Measurements from ENCODE around the gene C19orf85.
"Not testable (repeated sequence)": the region's sequence is repeated elsewhere in the genome, so short reads cannot be mapped to it uniquely, and the experiment has no call there.

The C19orf85 gene

GRCh38 chr19:55497763-55498162 is 33.2 kb upstream of the C19orf85 start:
- DNase-seq (no peak), ATAC-seq (ENCODE audit: insufficient read depth, low read depth) (no peak)
- 0 out of 2 replicates have a peak, but pooled peaks cover 8% of the 10 kb centered on the region for H3K4me1 ChIP-seq (ENCODE audit: insufficient read depth, low read length)
- no peaks in the 10 kb centered on the region for H3K9me3 ChIP-seq (ENCODE audit: insufficient read depth, low read length, severe bottlenecking)
- H3K27ac ChIP-seq (ENCODE audit: low read length): no peak overlapping the region
- no peaks in the 10 kb centered on the region for H3K27me3 ChIP-seq (ENCODE audit: insufficient read depth, low read length, poor library complexity)
- no peak overlapping the region for H3K4me3 ChIP-seq (ENCODE audit: low read depth in 1 of 2, low read length in 2 of 2)
- H2AFZ ChIP-seq (ENCODE audit: low read depth, low read length): no peak overlapping the region
- TF ChIP-seq EZH2 (IDR thresholded peaks at IDR 0.05; ENCODE audit: borderline replicate concordance, low read depth, low read length, severe bottlenecking) (no peak), CTCF (IDR thresholded peaks at IDR 0.05; ENCODE audit: borderline replicate concordance, extremely low read depth, low read length, poor library complexity, severe bottlenecking) (no peak)
- H3K4me2 ChIP-seq (ENCODE audit: insufficient read depth, low read length): no peak overlapping the region
- H3K79me2 ChIP-seq (ENCODE audit: insufficient read depth, low read length): no peaks in the 10 kb centered on the region
- no peak overlapping the region for H3K9ac ChIP-seq (ENCODE audit: low read depth, low read length)
- no peaks in the 10 kb centered on the region; the same call in 1 of the 2 replicates for H4K20me1 ChIP-seq (ENCODE audit: insufficient read depth, low read length)
- H3K36me3 ChIP-seq (ENCODE audit: insufficient read depth, low read length): no peaks in the 10 kb centered on the region

- not testable (repeated sequence) for H3K27me3 ChIP-seq (ENCODE audit: insufficient read depth, low read length, poor library complexity); H3K4me1 ChIP-seq (ENCODE audit: insufficient read depth, low read length); DNase-seq; H3K4me2 ChIP-seq (ENCODE audit: insufficient read depth, low read length); H2AFZ ChIP-seq (ENCODE audit: low read depth, low read length); H3K9me3 ChIP-seq (ENCODE audit: insufficient read depth, low read length, severe bottlenecking); ATAC-seq (ENCODE audit: insufficient read depth, low read depth); H3K4me3 ChIP-seq (ENCODE audit: low read depth in 1 of 2, low read length in 2 of 2); H3K27ac ChIP-seq (ENCODE audit: low read length); H3K79me2 ChIP-seq (ENCODE audit: insufficient read depth, low read length); H4K20me1 ChIP-seq (ENCODE audit: insufficient read depth, low read length); H3K36me3 ChIP-seq (ENCODE audit: insufficient read depth, low read length); H3K9ac ChIP-seq (ENCODE audit: low read depth, low read length)
Measured at GRCh38 chr19:55496820-55497219, 32.3 kb upstream of the C19orf85 start.

GRCh38 chr19:55495646-55496349 is 31.2 kb upstream of the C19orf85 start:
- no peak overlapping the region for H2AFZ ChIP-seq (ENCODE audit: low read depth, low read length)
- no peaks in the 10 kb centered on the region; the same call in 1 of the 2 replicates for H4K20me1 ChIP-seq (ENCODE audit: insufficient read depth, low read length)
- DNase-seq (no peak), ATAC-seq (ENCODE audit: insufficient read depth, low read depth) (no peak)
- no peak for TF ChIP-seq EZH2 (IDR thresholded peaks at IDR 0.05; ENCODE audit: borderline replicate concordance, low read depth, low read length, severe bottlenecking)
- TF ChIP-seq CTCF (IDR thresholded peaks at IDR 0.05; ENCODE audit: borderline replicate concordance, extremely low read depth, low read length, poor library complexity, severe bottlenecking): no peak
- no peak overlapping the region for H3K4me2 ChIP-seq (ENCODE audit: insufficient read depth, low read length)
- H3K9me3 ChIP-seq (ENCODE audit: insufficient read depth, low read length, severe bottlenecking): no peaks in the 10 kb centered on the region
- no peaks in the 10 kb centered on the region for H3K27me3 ChIP-seq (ENCODE audit: insufficient read depth, low read length, poor library complexity)
- no peak overlapping the region for H3K4me3 ChIP-seq (ENCODE audit: low read depth in 1 of 2, low read length in 2 of 2)
- no peaks in the 10 kb centered on the region for H3K79me2 ChIP-seq (ENCODE audit: insufficient read depth, low read length)
- 0 out of 2 replicates have a peak, but pooled peaks cover 5% of the 10 kb centered on the region for H3K4me1 ChIP-seq (ENCODE audit: insufficient read depth, low read length)
- no peak overlapping the region for H3K9ac ChIP-seq (ENCODE audit: low read depth, low read length)
- H3K36me3 ChIP-seq (ENCODE audit: insufficient read depth, low read length): no peaks in the 10 kb centered on the region
- no peak overlapping the region for H3K27ac ChIP-seq (ENCODE audit: low read length)

GRCh38 chr19:55494172-55494761 is 29.7 kb upstream of the C19orf85 start:
- no peaks in the 10 kb centered on the region; the same call in 1 of the 2 replicates for H4K20me1 ChIP-seq (ENCODE audit: insufficient read depth, low read length)
- no peak overlapping the region for H3K4me2 ChIP-seq (ENCODE audit: insufficient read depth, low read length)
- H3K4me3 ChIP-seq (ENCODE audit: low read depth in 1 of 2, low read length in 2 of 2): no peak overlapping the region
- DNase-seq: no peak
- no peak overlapping the region for H3K9ac ChIP-seq (ENCODE audit: low read depth, low read length)
- no peaks in the 10 kb centered on the region for H3K36me3 ChIP-seq (ENCODE audit: insufficient read depth, low read length)
- TF ChIP-seq CTCF (IDR thresholded peaks at IDR 0.05; ENCODE audit: borderline replicate concordance, extremely low read depth, low read length, poor library complexity, severe bottlenecking) (no peak), EZH2 (IDR thresholded peaks at IDR 0.05; ENCODE audit: borderline replicate concordance, low read depth, low read length, severe bottlenecking) (no peak)
- no peaks in the 10 kb centered on the region for H3K4me1 ChIP-seq (ENCODE audit: insufficient read depth, low read length)
- H3K79me2 ChIP-seq (ENCODE audit: insufficient read depth, low read length): no peaks in the 10 kb centered on the region
- H3K27me3 ChIP-seq (ENCODE audit: insufficient read depth, low read length, poor library complexity): no peaks in the 10 kb centered on the region
- H3K9me3 ChIP-seq (ENCODE audit: insufficient read depth, low read length, severe bottlenecking): no peaks in the 10 kb centered on the region
- H3K27ac ChIP-seq (ENCODE audit: low read length): no peak overlapping the region
- H2AFZ ChIP-seq (ENCODE audit: low read depth, low read length): no peak overlapping the region
- ATAC-seq (ENCODE audit: insufficient read depth, low read depth): peak; percentile 46; the same call in 2 of the 3 replicates
